ENCODE data around the gene GPR137C.

DNA sequence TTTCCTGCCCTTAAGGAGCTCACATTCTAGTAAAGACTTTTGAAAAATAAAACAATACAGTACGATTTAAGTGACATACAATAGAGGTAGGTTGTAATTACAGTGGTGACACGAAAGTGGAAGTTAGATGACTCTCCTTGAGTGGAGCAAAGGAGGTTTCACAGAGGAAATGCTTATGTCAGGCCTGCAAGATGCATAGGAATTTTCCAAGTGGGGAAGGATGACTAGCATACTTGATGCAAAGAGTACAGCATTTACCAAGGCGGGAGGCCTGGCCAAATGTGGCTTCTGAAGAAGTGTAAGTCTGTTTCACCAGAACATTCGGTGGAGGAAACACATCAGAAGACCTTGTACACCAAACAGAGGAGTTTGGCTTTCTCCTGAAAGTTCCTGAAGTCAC is 87.5 kb downstream of the GPR137C start:
- TF ChIP-seq, protein P1, sequence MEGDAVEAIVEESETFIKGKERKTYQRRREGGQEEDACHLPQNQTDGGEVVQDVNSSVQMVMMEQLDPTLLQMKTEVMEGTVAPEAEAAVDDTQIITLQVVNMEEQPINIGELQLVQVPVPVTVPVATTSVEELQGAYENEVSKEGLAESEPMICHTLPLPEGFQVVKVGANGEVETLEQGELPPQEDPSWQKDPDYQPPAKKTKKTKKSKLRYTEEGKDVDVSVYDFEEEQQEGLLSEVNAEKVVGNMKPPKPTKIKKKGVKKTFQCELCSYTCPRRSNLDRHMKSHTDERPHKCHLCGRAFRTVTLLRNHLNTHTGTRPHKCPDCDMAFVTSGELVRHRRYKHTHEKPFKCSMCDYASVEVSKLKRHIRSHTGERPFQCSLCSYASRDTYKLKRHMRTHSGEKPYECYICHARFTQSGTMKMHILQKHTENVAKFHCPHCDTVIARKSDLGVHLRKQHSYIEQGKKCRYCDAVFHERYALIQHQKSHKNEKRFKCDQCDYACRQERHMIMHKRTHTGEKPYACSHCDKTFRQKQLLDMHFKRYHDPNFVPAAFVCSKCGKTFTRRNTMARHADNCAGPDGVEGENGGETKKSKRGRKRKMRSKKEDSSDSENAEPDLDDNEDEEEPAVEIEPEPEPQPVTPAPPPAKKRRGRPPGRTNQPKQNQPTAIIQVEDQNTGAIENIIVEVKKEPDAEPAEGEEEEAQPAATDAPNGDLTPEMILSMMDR (IDR thresholded peaks at IDR 0.05) = no peak
- no peak for TF ChIP-seq EP300 (IDR thresholded peaks at IDR 0.05)
